Osteocyte (in vitro differentiated cells): ENCODE data around the gene LGALS13. TPM values are rescaled to one million over a fixed set of nuclear protein-coding genes. Genes with fewer than 3 reads are reported as not detected.

Experiments
- DNase-seq: peaks from one replicate; pipeline ENCODE4 v3.0.0; 2021; ENCODE audit warnings: mixed read lengths; ENCODE audit not compliant: unreplicated experiment; ENCODE audit errors: extremely low spot score
- H3K27ac Mint-ChIP-seq: one replicate; pipeline ENCODE4 v1.8.0; 2021; ENCODE audit warnings: mild to moderate bottlenecking, mixed read lengths; ENCODE audit not compliant: unreplicated experiment
- H3K27me3 Mint-ChIP-seq: one replicate; pipeline ENCODE4 v1.8.0; 2021; ENCODE audit warnings: mixed read lengths; ENCODE audit not compliant: unreplicated experiment
- H3K36me3 Mint-ChIP-seq: one replicate; pipeline ENCODE4 v1.8.0; 2021; ENCODE audit warnings: mixed read lengths; ENCODE audit not compliant: unreplicated experiment
- H3K4me1 Mint-ChIP-seq: one replicate; pipeline ENCODE4 v1.8.0; 2021; ENCODE audit warnings: mixed read lengths; ENCODE audit not compliant: unreplicated experiment
- H3K4me3 Mint-ChIP-seq: one replicate; pipeline ENCODE4 v1.8.0; 2021; ENCODE audit warnings: mild to moderate bottlenecking, moderate library complexity, mixed read lengths; ENCODE audit not compliant: unreplicated experiment
- H3K9me3 Mint-ChIP-seq: one replicate; pipeline ENCODE4 v1.8.0; 2021; ENCODE audit warnings: mixed read lengths; ENCODE audit not compliant: unreplicated experiment
- CTCF ChIP-seq: fragments of 200-600 bp; sonication (generic); IDR thresholded peaks from 2 replicates; pipeline ENCODE4 v1.5.0; 2021; ENCODE audit warnings: antibody characterized with exemption, mild to moderate bottlenecking, moderate library complexity
- total RNA-seq: library from RNA; stranded (reverse); gene quantifications from 2 replicates; pipeline ENCODE4 v1.2.1, GENCODE V29; 2021

The LGALS13 gene
- total RNA-seq, 1 donor from 2014 or later = not detected

GRCh38 chr19:39558624-39559117 is 43.7 kb upstream of the LGALS13 start:
- no peak for DNase-seq
- no peaks in the 10 kb centered on the region for H3K36me3 Mint-ChIP-seq
- H3K4me3 Mint-ChIP-seq = no peak overlapping the region
- no peak for TF ChIP-seq CTCF
- H3K9me3 Mint-ChIP-seq = no peaks in the 10 kb centered on the region
- H3K4me1 Mint-ChIP-seq = peaks cover 16% of the 10 kb centered on the region
- H3K27ac Mint-ChIP-seq = no peak overlapping the region
- peaks cover 23% of the 10 kb centered on the region for H3K27me3 Mint-ChIP-seq

GRCh38 chr19:39563408-39563807 is 38.9 kb upstream of the LGALS13 start:
- Mint-ChIP-seq H3K27ac (no peak overlapping the region), H3K27me3 (peaks cover 26% of the 10 kb centered on the region), H3K36me3 (no peaks in the 10 kb centered on the region), H3K4me3 (no peak overlapping the region), H3K9me3 (no peaks in the 10 kb centered on the region), H3K4me1 (peaks cover 2% of the 10 kb centered on the region)
- TF ChIP-seq CTCF = no peak
- DNase-seq = no peak

GRCh38 chr19:39566064-39566463 is 36.3 kb upstream of the LGALS13 start:
- TF ChIP-seq CTCF = no peak
- no peak overlapping the region for H3K4me3 Mint-ChIP-seq
- H3K27me3 Mint-ChIP-seq = peaks cover 27% of the 10 kb centered on the region
- H3K9me3 Mint-ChIP-seq = no peaks in the 10 kb centered on the region
- H3K36me3 Mint-ChIP-seq = no peaks in the 10 kb centered on the region
- DNase-seq = no peak
- no peak overlapping the region for H3K27ac Mint-ChIP-seq
- H3K4me1 Mint-ChIP-seq = no peaks in the 10 kb centered on the region

- peaks cover 14% of the 10 kb centered on the region for H3K9me3 Mint-ChIP-seq
These were observed 33.7 kb upstream of the LGALS13 start for GRCh38 chr19:39568604-39569003.

GRCh38 chr19:39582442-39582841 is 19.9 kb upstream of the LGALS13 start:
- Mint-ChIP-seq H3K4me1 (no peaks in the 10 kb centered on the region), H3K27ac (no peak overlapping the region), H3K9me3 (peaks cover 8% of the 10 kb centered on the region), H3K4me3 (no peak overlapping the region), H3K36me3 (no peaks in the 10 kb centered on the region), H3K27me3 (no peaks in the 10 kb centered on the region)
- DNase-seq = no peak
- TF ChIP-seq CTCF = no peak

More at GRCh38 chr19:39568604-39569003, 33.7 kb upstream of the LGALS13 start:
- no peak for DNase-seq
- H3K27me3 Mint-ChIP-seq = peaks cover 19% of the 10 kb centered on the region
- H3K4me1 Mint-ChIP-seq = no peaks in the 10 kb centered on the region
- no peak overlapping the region for H3K4me3 Mint-ChIP-seq
- no peak overlapping the region for H3K27ac Mint-ChIP-seq
- no peak for TF ChIP-seq CTCF
- H3K36me3 Mint-ChIP-seq = no peaks in the 10 kb centered on the region
